B cell (primary cell): ENCODE data around the gene TNFAIP8L1.

Source experiments
- CTCF ChIP-seq: fragments of 200-600 bp; IDR thresholded peaks from one replicate; pipeline ENCODE4 v1.8.0; 2022; ENCODE audit warnings: antibody characterized with exemption, mild to moderate bottlenecking
- EZH2 ChIP-seq: IDR thresholded peaks from 2 replicates; pipeline ENCODE4 v1.6.1; 2012; ENCODE audit warnings: borderline replicate concordance, low read depth, mild to moderate bottlenecking, moderate library complexity, low read length; ENCODE audit not compliant: insufficient read depth, poor library complexity, severe bottlenecking

- no peak for TF ChIP-seq CTCF
- TF ChIP-seq EZH2: no peak
Measured at GRCh38 chr19:4684312-4685095, 45.2 kb downstream of the TNFAIP8L1 start.
